ENCODE measurements around the gene HBB. TPM values are rescaled to one million over a fixed set of nuclear protein-coding genes. Genes with fewer than 3 reads are reported as not detected.

Gene HBB
- total and polyA plus RNA-seq, 4 donors: 5.7 to 3,950 (median 50.2) TPM

DNA sequence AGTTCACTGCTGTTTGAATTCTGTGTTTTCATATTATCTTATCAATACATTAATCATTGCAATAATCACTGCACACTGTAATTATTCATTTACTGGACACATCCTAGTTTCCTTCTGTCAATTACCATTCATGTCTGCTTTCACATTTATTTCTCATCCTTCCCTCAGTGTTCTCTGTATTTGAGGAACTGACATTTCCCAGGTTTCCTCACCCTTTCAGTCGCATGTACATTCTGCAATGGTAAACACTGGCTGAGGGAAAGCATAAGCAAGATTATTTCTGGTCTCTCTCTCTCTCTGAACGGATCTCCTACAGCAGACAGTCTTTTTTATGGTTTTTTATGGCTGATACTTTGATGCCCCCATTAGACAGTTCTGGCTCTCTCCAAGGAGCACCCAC, 11.6 kb upstream of the HBB start:
- 42% methylated on average over 2 of the region's 2 CpGs for WGBS
- no peak for DNase-seq (ENCODE audit: low spot score)

DNA sequence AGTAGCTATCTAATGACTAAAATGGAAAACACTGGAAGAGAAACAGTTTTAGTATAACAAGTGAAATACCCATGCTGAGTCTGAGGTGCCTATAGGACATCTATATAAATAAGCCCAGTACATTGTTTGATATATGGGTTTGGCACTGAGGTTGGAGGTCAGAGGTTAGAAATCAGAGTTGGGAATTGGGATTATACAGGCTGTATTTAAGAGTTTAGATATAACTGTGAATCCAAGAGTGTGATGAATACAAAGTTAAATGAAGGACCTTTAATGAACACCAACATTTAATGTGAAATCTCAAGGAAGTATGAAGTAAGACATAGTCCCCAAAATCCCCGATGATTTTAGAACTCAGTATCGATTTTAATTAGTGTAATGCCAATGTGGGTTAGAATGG, 10.5 kb upstream of the HBB start:
- no peak overlapping the region for H3K4me3 ChIP-seq (ENCODE audit: low read depth in 1 of 3, low read length in 3 of 3)
- WGBS: 48% methylated on average over 2 of the region's 2 CpGs
- no peaks in the 10 kb centered on the region for H3K4me1 ChIP-seq (ENCODE audit: control insufficient read depth in 4 of 4, insufficient read depth in 4 of 4, low read length in 3 of 4)
- H3K36me3 ChIP-seq (ENCODE audit: control insufficient read depth in 4 of 4, insufficient read depth in 3 of 4, low read depth in 1 of 4, low read length in 3 of 4): no peaks in the 10 kb centered on the region
- no peak for DNase-seq (ENCODE audit: low spot score)
- H3K27ac ChIP-seq (ENCODE audit: low read depth in 1 of 2, low read length in 2 of 2): no peak overlapping the region
- peaks cover 0 to 3% (median 0%) of the 10 kb centered on the region in 4 donors for H3K27me3 ChIP-seq (ENCODE audit: control insufficient read depth in 4 of 4, insufficient read depth in 4 of 4, low read length in 3 of 4)
- H3K9ac ChIP-seq (ENCODE audit: low read depth in 1 of 2, low read length in 2 of 2): no peak overlapping the region
- no peaks in the 10 kb centered on the region for H3K9me3 ChIP-seq (ENCODE audit: control insufficient read depth in 4 of 4, low read length in 3 of 4)
- TF ChIP-seq, protein P1, sequence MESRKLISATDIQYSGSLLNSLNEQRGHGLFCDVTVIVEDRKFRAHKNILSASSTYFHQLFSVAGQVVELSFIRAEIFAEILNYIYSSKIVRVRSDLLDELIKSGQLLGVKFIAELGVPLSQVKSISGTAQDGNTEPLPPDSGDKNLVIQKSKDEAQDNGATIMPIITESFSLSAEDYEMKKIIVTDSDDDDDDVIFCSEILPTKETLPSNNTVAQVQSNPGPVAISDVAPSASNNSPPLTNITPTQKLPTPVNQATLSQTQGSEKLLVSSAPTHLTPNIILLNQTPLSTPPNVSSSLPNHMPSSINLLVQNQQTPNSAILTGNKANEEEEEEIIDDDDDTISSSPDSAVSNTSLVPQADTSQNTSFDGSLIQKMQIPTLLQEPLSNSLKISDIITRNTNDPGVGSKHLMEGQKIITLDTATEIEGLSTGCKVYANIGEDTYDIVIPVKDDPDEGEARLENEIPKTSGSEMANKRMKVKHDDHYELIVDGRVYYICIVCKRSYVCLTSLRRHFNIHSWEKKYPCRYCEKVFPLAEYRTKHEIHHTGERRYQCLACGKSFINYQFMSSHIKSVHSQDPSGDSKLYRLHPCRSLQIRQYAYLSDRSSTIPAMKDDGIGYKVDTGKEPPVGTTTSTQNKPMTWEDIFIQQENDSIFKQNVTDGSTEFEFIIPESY (IDR thresholded peaks at IDR 0.05): no peak
- no peak for TF ChIP-seq JUND (IDR thresholded peaks at IDR 0.05)
- no peak for TF ChIP-seq RXRA (IDR thresholded peaks at IDR 0.05)
- TF ChIP-seq FOXA1 (IDR thresholded peaks at IDR 0.05): no peak
- TF ChIP-seq, protein P2, sequence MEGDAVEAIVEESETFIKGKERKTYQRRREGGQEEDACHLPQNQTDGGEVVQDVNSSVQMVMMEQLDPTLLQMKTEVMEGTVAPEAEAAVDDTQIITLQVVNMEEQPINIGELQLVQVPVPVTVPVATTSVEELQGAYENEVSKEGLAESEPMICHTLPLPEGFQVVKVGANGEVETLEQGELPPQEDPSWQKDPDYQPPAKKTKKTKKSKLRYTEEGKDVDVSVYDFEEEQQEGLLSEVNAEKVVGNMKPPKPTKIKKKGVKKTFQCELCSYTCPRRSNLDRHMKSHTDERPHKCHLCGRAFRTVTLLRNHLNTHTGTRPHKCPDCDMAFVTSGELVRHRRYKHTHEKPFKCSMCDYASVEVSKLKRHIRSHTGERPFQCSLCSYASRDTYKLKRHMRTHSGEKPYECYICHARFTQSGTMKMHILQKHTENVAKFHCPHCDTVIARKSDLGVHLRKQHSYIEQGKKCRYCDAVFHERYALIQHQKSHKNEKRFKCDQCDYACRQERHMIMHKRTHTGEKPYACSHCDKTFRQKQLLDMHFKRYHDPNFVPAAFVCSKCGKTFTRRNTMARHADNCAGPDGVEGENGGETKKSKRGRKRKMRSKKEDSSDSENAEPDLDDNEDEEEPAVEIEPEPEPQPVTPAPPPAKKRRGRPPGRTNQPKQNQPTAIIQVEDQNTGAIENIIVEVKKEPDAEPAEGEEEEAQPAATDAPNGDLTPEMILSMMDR (IDR thresholded peaks at IDR 0.05; ENCODE audit: low read depth, low read length, missing input control): no peak
- no peak for TF ChIP-seq SP1 (IDR thresholded peaks at IDR 0.05)
- no peak for TF ChIP-seq EGR1 (IDR thresholded peaks at IDR 0.05; ENCODE audit: low read depth in 2 of 2)
- TF ChIP-seq, protein P3, sequence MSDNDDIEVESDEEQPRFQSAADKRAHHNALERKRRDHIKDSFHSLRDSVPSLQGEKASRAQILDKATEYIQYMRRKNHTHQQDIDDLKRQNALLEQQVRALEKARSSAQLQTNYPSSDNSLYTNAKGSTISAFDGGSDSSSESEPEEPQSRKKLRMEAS (IDR thresholded peaks at IDR 0.05): no peak
- no peak for TF ChIP-seq NR2F2 (IDR thresholded peaks at IDR 0.05)
- TF ChIP-seq, protein P4, sequence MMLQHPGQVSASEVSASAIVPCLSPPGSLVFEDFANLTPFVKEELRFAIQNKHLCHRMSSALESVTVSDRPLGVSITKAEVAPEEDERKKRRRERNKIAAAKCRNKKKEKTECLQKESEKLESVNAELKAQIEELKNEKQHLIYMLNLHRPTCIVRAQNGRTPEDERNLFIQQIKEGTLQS (IDR thresholded peaks at IDR 0.05): no peak
- no peak for TF ChIP-seq HNF4G (IDR thresholded peaks at IDR 0.05)
- TF ChIP-seq YY1 (IDR thresholded peaks at IDR 0.05): no peak
- TF ChIP-seq RAD21 (IDR thresholded peaks at IDR 0.05): no peak
- TF ChIP-seq FOXA2 (IDR thresholded peaks at IDR 0.05): no peak
- no peak for TF ChIP-seq GABPA (IDR thresholded peaks at IDR 0.05 in 1 of 2, conservative IDR thresholded peaks at IDR 0.05 in 1 of 2)
- no peak for TF ChIP-seq HNF4A (conservative IDR thresholded peaks at IDR 0.05)

More for the DNA sequence above, 11.6 kb upstream of the HBB start:
- TF ChIP-seq JUND (IDR thresholded peaks at IDR 0.05) (no peak), RXRA (IDR thresholded peaks at IDR 0.05) (no peak), FOXA1 (IDR thresholded peaks at IDR 0.05) (no peak), RAD21 (IDR thresholded peaks at IDR 0.05) (no peak), YY1 (IDR thresholded peaks at IDR 0.05) (no peak), FOXA2 (IDR thresholded peaks at IDR 0.05) (no peak), GABPA (IDR thresholded peaks at IDR 0.05 in 1 of 2, conservative IDR thresholded peaks at IDR 0.05 in 1 of 2) (no peak), EGR1 (IDR thresholded peaks at IDR 0.05; ENCODE audit: low read depth in 2 of 2) (no peak)
- TF ChIP-seq, protein P3 (IDR thresholded peaks at IDR 0.05): no peak
- TF ChIP-seq, protein P1 (IDR thresholded peaks at IDR 0.05): no peak
- TF ChIP-seq, protein P5, sequence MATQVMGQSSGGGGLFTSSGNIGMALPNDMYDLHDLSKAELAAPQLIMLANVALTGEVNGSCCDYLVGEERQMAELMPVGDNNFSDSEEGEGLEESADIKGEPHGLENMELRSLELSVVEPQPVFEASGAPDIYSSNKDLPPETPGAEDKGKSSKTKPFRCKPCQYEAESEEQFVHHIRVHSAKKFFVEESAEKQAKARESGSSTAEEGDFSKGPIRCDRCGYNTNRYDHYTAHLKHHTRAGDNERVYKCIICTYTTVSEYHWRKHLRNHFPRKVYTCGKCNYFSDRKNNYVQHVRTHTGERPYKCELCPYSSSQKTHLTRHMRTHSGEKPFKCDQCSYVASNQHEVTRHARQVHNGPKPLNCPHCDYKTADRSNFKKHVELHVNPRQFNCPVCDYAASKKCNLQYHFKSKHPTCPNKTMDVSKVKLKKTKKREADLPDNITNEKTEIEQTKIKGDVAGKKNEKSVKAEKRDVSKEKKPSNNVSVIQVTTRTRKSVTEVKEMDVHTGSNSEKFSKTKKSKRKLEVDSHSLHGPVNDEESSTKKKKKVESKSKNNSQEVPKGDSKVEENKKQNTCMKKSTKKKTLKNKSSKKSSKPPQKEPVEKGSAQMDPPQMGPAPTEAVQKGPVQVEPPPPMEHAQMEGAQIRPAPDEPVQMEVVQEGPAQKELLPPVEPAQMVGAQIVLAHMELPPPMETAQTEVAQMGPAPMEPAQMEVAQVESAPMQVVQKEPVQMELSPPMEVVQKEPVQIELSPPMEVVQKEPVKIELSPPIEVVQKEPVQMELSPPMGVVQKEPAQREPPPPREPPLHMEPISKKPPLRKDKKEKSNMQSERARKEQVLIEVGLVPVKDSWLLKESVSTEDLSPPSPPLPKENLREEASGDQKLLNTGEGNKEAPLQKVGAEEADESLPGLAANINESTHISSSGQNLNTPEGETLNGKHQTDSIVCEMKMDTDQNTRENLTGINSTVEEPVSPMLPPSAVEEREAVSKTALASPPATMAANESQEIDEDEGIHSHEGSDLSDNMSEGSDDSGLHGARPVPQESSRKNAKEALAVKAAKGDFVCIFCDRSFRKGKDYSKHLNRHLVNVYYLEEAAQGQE (IDR thresholded peaks at IDR 0.05): no peak
- no peak overlapping the region for H3K4me3 ChIP-seq (ENCODE audit: low read depth in 1 of 3, low read length in 3 of 3)
- H3K4me1 ChIP-seq (ENCODE audit: control insufficient read depth in 4 of 4, insufficient read depth in 4 of 4, low read length in 3 of 4): no peaks in the 10 kb centered on the region
- H3K27me3 ChIP-seq (ENCODE audit: control insufficient read depth in 4 of 4, insufficient read depth in 4 of 4, low read length in 3 of 4): peaks cover 0 to 3% (median 0%) of the 10 kb centered on the region in 4 donors
- no peak overlapping the region for H3K27ac ChIP-seq (ENCODE audit: low read depth in 1 of 2, low read length in 2 of 2)
- no peak overlapping the region for H3K9ac ChIP-seq (ENCODE audit: low read depth in 1 of 2, low read length in 2 of 2)
- peaks cover 0 to 2% (median 0%) of the 10 kb centered on the region in 4 donors for H3K9me3 ChIP-seq (ENCODE audit: control insufficient read depth in 4 of 4, low read length in 3 of 4)
- no peaks in the 10 kb centered on the region for H3K36me3 ChIP-seq (ENCODE audit: control insufficient read depth in 4 of 4, insufficient read depth in 3 of 4, low read depth in 1 of 4, low read length in 3 of 4)

Measured in liver (tissue), 9 donors.